Uterus (tissue), 4 donors: ENCODE results near the gene LMCD1. TPM values are rescaled to one million over a fixed set of nuclear protein-coding genes. Genes with fewer than 3 reads are reported as not detected.

Experiments used
- DNase-seq, 2 donors: peaks; one replicate each; pipeline ENCODE4 v3.0.0-alpha.2; 2019 to 2020
- H3K27ac ChIP-seq, 2 donors: fragments of 200-600 bp; sonication (generic); 1 replicate in 1 of 2; 2 replicates in 1 of 2; pipeline ENCODE4 v1.5.1; 2016 to 2018
- H3K27me3 ChIP-seq, 2 donors: fragments of 200-600 bp; sonication (generic); one replicate each; pipeline ENCODE4 v1.5.1; 2018 to 2019; ENCODE audit warnings: control low read depth in 1 of 2
- H3K36me3 ChIP-seq, 2 donors: fragments of 200-600 bp; sonication (generic); one replicate each; pipeline ENCODE4 v1.5.1; 2019; ENCODE audit warnings: control low read depth in 1 of 2
- H3K4me1 ChIP-seq, 2 donors: fragments of 200-600 bp; sonication (generic); one replicate each; pipeline ENCODE4 v1.5.1; 2018 to 2019; ENCODE audit warnings: control low read depth in 1 of 2
- H3K4me3 ChIP-seq, 2 donors: fragments of 200-600 bp; sonication (generic); 1 replicate in 1 of 2; 2 replicates in 1 of 2; pipeline ENCODE4 v1.5.1; 2018 to 2019; ENCODE audit warnings: mild to moderate bottlenecking in 1 of 2
- H3K9me3 ChIP-seq, 2 donors: fragments of 200-600 bp; sonication (generic); one replicate each; pipeline ENCODE4 v1.5.1; 2019; ENCODE audit warnings: control low read depth in 1 of 2
- POLR2A ChIP-seq, 2 donors: fragments of 450-650 bp; IDR thresholded peaks; one replicate each; pipeline ENCODE4 v1.6.1; 2016; ENCODE audit warnings: antibody characterized with exemption in 2 of 2, mild to moderate bottlenecking in 1 of 2, moderate library complexity in 1 of 2
- intact Hi-C: fragments of 100-400 bp; cut with DNase I; formaldehyde crosslinking; loops from one replicate; pipeline ENCODE4 v1.15.1; 2023; ENCODE audit warnings: low total_unique reads
- total RNA-seq, 4 donors: library from RNA; depleted of rRNA in 3 of 4; stranded (reverse); fragments of >200 nt in 3 of 4; gene quantifications; one replicate each; pipeline versions ENCODE4 v1.1.0 to v1.2.4, GENCODE V29; 2014 to 2023
- TF ChIP-seq, protein P1 (sequence below), 4 experiments: fragments of 200-600 bp in 2 of 4; fragments of 450-650 bp in 2 of 4; sonication (generic) in 2 of 4; IDR thresholded peaks; one replicate each; pipeline ENCODE4 v1.5.1; 2016 to 2019; ENCODE audit warnings: antibody characterized with exemption in 4 of 4, mild to moderate bottlenecking in 2 of 4, moderate library complexity in 1 of 4
- donor health status: DM: yes; HTN: yes; CAD: no.

Gene LMCD1
- total RNA-seq, 4 donors from 2014 or later = 70.9 to 163 (median 115) TPM

- Histone ChIP-seq H3K9me3 (no peaks in the 10 kb centered on the region), H3K27me3 (no peaks in the 10 kb centered on the region), H3K36me3 (no peaks in the 10 kb centered on the region), H3K4me3 (no peak overlapping the region), H3K27ac (no peak overlapping the region), H3K4me1 (no peaks in the 10 kb centered on the region)
- no peak for DNase-seq
- intact Hi-C loops = no loop called here
- TF ChIP-seq, protein P1, sequence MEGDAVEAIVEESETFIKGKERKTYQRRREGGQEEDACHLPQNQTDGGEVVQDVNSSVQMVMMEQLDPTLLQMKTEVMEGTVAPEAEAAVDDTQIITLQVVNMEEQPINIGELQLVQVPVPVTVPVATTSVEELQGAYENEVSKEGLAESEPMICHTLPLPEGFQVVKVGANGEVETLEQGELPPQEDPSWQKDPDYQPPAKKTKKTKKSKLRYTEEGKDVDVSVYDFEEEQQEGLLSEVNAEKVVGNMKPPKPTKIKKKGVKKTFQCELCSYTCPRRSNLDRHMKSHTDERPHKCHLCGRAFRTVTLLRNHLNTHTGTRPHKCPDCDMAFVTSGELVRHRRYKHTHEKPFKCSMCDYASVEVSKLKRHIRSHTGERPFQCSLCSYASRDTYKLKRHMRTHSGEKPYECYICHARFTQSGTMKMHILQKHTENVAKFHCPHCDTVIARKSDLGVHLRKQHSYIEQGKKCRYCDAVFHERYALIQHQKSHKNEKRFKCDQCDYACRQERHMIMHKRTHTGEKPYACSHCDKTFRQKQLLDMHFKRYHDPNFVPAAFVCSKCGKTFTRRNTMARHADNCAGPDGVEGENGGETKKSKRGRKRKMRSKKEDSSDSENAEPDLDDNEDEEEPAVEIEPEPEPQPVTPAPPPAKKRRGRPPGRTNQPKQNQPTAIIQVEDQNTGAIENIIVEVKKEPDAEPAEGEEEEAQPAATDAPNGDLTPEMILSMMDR (IDR thresholded peaks at IDR 0.05) = no peak
- no peak for TF ChIP-seq POLR2A (IDR thresholded peaks at IDR 0.05)
Observed at GRCh38 chr3:8460815-8461456, 40.7 kb upstream of the LMCD1 start.

DNA sequence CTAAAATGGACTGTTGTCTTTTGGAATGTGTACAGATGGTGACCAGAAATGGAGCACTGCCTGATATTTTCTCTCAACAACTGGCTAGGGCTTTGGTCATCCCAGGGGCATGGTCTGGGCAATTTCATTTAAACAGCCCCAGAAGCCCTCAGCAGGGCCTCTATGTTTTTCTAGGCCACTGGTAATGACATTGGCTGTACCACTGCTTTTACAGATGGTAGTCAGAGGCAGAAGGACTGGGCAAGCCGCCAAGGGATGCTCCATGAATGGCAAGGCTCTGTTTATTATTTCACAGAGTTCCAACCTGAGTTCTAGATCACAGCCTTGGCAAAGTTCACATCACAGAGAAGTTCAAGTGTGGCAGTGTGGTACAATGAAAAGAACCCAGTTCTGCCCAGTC lies 37.0 kb upstream of the LMCD1 start:
- H3K27ac ChIP-seq = no peak overlapping the region
- H3K4me3 ChIP-seq = no peak overlapping the region
- no peaks in the 10 kb centered on the region for H3K27me3 ChIP-seq
- H3K9me3 ChIP-seq = no peaks in the 10 kb centered on the region
- intact Hi-C loops = no loop called here
- no peaks in the 10 kb centered on the region for H3K4me1 ChIP-seq
- no peak for TF ChIP-seq POLR2A (IDR thresholded peaks at IDR 0.05)
- H3K36me3 ChIP-seq = no peaks in the 10 kb centered on the region
- no peak for DNase-seq

GRCh38 chr3:8466526-8466925 lies 35.1 kb upstream of the LMCD1 start:
- intact Hi-C loops = no loop called here
- no peaks in the 10 kb centered on the region for H3K36me3 ChIP-seq
- no peaks in the 10 kb centered on the region for H3K9me3 ChIP-seq
- no peak overlapping the region for H3K27ac ChIP-seq
- H3K4me1 ChIP-seq = no peaks in the 10 kb centered on the region
- TF ChIP-seq, protein P1 (IDR thresholded peaks at IDR 0.05) = no peak
- TF ChIP-seq POLR2A (IDR thresholded peaks at IDR 0.05) = no peak
- no peaks in the 10 kb centered on the region for H3K27me3 ChIP-seq
- no peak for DNase-seq
- no peak overlapping the region for H3K4me3 ChIP-seq

GRCh38 chr3:8470801-8471200 lies 30.8 kb upstream of the LMCD1 start:
- TF ChIP-seq, protein P1 (IDR thresholded peaks at IDR 0.05) = no peak
- TF ChIP-seq POLR2A (IDR thresholded peaks at IDR 0.05) = no peak
- no peaks in the 10 kb centered on the region for H3K36me3 ChIP-seq
- H3K27ac ChIP-seq = no peak overlapping the region
- intact Hi-C loops = no loop called here
- DNase-seq = no peak
- H3K27me3 ChIP-seq = no peaks in the 10 kb centered on the region
- H3K9me3 ChIP-seq = no peaks in the 10 kb centered on the region
- H3K4me1 ChIP-seq = no peaks in the 10 kb centered on the region
- no peak overlapping the region for H3K4me3 ChIP-seq

- DNase-seq = no peak
- TF ChIP-seq, protein P1 (IDR thresholded peaks at IDR 0.05) = no peak
- no peak for TF ChIP-seq POLR2A (IDR thresholded peaks at IDR 0.05)
- no peak overlapping the region for H3K27ac ChIP-seq
Observed at GRCh38 chr3:8472549-8472948, 29.1 kb upstream of the LMCD1 start.

GRCh38 chr3:8473029-8473428 lies 28.6 kb upstream of the LMCD1 start:
- H3K27ac ChIP-seq = no peak overlapping the region
- no peaks in the 10 kb centered on the region for H3K27me3 ChIP-seq
- H3K4me1 ChIP-seq = no peaks in the 10 kb centered on the region
- no peak for TF ChIP-seq POLR2A (IDR thresholded peaks at IDR 0.05)
- TF ChIP-seq, protein P1 (IDR thresholded peaks at IDR 0.05) = no peak
- H3K36me3 ChIP-seq = no peaks in the 10 kb centered on the region
- no peaks in the 10 kb centered on the region for H3K9me3 ChIP-seq
- intact Hi-C loops = no loop called here
- H3K4me3 ChIP-seq = no peak overlapping the region
- DNase-seq = no peak

More at GRCh38 chr3:8472549-8472948, 29.1 kb upstream of the LMCD1 start:
- intact Hi-C loops = no loop called here
- H3K27me3 ChIP-seq = no peaks in the 10 kb centered on the region
- no peaks in the 10 kb centered on the region for H3K9me3 ChIP-seq
- H3K4me3 ChIP-seq = no peak overlapping the region
- no peaks in the 10 kb centered on the region for H3K4me1 ChIP-seq
- no peaks in the 10 kb centered on the region for H3K36me3 ChIP-seq
